HG02938 (cell line): Measurements from ENCODE around the gene CLCF1.

Experiments used
- ATAC-seq: cut with Tn5 transposase; IDR thresholded peaks from one replicate; pipeline ENCODE4 v1.9.1; 2021; ENCODE audit warnings: mild to moderate bottlenecking, moderate library complexity; ENCODE audit not compliant: unreplicated experiment

CLCF1 gene

DNA sequence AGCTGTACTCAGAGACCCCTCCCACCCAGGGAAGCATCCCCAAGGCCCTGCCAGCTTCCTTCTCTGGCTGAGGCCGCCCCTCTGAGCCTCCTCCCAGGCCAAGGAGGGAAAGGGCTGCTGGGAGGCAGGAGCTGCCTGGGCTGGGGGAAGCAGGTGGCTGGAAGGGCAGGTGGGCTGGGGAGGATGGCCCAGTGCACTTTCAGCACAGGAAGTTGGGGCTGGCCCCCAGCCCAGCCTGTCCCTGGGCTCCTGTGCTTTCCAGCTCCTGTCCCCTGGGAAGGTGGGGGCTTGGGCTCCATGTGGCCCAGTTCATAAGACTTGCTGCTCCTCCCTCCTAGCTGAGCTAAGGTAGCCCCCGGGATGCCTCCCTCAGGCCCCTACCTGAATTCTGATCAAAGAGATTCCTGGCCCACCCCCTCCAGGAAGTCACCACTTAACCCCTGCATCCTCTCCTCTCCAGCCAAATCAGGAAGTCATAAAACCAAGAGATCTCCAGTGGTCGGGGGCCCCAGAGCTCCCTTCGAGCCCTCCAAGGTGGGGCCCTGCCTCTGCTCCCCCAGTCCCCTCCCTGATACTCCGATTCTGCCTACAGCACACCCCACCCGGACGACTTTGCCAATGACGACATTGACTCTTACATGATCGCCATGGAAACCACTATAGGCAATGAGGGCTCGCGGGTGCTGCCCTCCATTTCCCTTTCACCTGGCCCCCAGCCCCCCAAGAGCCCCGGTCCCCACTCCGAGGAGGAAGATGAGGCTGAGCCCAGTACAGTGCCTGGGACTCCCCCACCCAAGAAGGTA is 23.4 kb upstream of the CLCF1 start:
- ATAC-seq, result no peak

DNA sequence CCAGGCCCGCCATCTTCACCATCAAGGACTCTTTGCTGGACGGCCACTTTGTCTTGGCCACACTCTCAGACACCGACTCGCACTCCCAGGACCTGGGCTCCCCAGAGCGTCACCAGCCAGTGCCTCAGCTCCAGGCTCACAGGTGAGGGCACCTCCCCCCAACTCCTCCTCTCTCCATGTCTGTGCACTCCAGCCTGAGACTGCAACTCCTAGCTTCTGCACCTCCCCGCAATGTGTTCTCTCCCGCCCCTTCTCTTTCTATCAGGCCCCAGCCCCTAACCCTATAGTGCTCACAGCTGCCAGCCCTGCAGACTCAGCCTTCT is 22.8 kb upstream of the CLCF1 start:
- no peak for ATAC-seq

DNA sequence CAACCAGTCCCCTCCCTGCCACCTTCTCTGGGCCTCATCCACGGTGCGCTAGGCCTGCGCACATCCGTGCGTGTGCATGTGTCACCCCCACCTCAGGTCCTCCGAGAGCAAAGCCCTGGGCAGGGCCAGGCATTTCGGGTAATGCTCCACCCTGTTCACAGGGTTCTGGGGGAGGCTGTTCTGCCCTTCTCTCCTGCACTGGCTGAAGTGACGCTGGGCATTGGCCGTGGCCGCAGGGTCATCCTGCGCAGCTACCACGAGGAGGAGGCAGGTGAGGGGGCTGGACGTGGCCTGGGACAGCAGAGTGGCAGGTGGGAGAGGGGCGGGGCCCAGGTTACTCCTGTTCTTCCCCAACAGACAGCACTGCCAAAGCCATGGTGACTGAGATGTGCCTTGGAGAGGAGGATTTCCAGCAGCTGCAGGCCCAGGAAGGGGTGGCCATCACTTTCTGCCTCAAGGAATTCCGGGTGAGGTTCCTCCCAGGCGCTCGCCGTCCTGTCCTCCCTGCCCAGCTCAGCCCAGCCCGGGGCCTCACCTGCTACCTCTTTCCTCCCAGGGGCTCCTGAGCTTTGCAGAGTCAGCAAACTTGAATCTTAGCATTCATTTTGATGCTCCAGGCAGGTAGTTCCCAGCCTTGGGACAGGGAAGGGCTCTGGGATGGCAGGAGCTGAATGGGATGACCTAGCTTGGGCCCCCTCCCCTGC is 22.3 kb upstream of the CLCF1 start:
- ATAC-seq, result no peak

DNA sequence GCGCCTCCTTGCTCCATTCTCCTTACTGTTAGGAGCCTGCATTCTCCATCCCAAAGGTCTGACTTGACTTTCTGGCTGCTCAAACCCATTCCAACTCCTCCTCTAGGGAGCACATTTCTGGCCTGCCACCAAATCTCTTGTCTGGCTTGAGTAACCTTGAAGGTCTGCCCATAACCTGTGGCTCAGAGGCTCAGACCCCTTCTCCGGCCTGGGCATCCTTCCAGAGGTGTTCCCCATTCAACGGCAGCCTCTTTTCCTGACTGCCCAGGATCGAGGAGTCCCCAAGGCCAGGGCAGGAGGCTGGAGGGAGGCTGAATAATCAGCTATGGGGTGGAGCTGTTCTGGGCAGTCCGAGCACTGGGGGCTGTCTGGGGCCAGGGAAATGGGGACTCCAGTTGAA is 20.6 kb upstream of the CLCF1 start:
- no peak for ATAC-seq

DNA sequence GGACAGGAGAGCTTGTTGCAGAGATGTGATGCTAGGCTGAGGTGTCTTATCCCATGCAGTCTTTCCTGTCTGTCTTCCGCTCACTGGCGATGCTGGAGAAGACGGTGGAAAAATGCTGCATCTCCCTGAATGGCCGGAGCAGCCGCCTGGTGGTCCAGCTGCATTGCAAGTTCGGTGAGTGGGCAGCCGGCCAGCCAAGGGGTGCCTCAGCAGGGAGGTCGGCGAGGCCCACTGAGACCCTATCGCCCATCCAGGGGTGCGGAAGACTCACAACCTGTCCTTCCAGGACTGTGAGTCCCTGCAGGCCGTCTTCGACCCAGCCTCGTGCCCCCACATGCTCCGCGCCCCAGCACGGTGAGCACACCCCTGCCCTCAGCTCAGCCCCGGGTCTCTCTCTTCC is 20.0 kb upstream of the CLCF1 start:
- no peak for ATAC-seq

DNA sequence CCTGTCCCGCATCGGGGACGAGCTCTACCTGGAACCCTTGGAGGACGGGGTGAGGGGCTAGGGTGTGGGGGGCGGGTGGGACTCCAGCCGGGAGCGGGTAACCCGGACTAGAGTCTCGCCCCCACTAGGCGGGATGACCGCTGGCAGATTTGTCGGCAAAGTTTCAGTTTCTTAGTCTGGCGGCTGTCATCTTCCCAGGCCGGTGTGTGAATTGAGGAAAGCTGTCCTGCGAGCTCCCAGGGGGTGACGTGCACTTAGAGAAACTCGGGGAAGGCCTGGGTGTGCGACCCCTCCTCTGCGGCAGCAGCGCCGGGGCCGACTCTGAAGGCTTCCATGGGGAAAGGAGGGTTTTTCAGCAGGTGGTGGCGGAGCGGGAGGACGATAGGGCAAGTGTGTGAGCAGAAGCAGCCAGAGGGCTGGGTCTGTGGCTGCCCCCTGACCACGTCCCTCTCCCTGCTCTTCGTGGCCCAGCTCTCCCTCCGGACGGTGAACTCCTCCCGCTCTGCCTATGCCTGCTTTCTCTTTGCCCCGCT is 18.9 kb upstream of the CLCF1 start:
- ATAC-seq, result no peak

DNA sequence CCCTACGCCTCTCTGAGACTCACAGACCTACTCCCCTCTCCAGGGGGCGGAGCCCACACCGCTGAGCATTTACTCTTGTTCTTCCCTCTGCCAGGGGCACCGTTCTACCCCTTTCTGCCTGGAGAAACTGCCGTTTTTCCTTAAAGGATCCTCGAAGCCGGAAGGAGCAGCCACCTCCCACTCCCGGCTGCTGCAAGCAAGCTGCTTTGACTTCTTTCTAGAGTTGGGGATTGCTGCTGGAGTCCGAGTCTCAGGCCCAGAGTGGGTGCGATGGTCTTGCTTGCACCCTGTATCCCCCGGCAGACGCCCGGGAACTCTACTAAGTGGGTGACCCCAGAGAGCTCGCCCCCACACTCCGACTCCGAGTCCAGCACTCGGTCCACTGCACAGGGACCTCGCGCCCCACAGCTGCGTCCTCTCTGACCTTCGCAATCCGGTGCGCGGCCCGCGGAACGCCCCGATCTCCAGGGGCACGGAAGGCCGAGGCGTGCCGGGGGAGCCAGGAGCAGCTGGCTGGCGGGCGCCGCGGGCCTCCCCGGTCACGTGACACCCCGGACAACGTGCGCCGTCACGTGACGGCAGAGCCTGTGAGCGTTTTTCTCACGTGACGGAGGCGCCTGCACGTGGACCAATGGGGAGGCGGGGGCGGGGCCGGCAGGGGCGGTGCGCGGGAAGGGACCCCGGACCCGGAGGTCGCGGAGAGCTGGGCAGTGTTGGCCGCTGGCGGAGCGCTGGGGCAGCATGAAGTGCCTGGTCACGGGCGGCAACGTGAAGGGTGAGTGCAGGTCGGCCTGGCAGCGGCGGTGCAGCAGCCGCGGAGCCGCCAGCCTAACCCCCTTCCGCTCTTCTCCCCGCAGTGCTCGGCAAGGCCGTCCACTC is 18.1 kb upstream of the CLCF1 start, which contains the start of gene RAD9A:
TSS of gene RAD9A (plus strand) at position 683 of the 879 bp plus-strand sequence. CDS start at position 742, 59 bp downstream.
- peak; percentile 44 for ATAC-seq

DNA sequence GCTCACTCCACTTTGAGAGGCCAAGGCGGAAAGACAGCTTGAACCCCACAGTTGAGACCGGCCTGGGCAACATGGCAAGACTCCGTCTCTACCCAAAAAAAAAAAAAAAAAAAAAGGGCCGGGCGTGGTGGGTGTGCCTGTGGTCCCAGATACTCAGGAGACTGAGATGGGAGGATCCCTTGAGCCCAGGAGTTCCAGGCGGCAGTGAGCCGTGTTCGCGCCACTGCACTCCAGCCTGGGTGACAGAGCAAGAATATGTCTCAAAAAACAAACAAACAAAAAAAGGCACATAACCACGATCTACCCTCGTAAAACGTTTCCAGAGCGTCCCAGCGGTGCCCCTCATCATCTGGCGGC is 17.5 kb upstream of the CLCF1 start:
- ATAC-seq, result no peak

DNA sequence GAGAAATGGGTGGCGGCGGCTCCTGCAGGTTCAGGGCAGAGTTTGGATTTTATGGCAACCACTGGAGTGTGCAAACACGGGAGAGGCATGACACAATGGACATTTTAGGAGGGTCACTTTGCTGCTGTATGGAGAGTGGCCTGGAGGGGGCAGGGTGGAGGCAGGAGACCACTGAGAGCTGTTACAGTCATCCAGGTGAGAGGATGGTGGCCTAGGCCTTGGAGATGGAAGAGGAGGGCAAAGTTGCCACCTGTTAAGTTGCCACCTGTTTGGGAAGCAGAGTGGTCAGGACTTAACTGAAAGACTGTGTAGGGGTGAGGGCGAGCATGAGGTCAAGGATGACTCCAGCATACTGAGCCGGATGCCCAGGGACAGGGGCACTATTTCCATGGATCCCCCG is 16.1 kb upstream of the CLCF1 start:
- ATAC-seq, result no peak

DNA sequence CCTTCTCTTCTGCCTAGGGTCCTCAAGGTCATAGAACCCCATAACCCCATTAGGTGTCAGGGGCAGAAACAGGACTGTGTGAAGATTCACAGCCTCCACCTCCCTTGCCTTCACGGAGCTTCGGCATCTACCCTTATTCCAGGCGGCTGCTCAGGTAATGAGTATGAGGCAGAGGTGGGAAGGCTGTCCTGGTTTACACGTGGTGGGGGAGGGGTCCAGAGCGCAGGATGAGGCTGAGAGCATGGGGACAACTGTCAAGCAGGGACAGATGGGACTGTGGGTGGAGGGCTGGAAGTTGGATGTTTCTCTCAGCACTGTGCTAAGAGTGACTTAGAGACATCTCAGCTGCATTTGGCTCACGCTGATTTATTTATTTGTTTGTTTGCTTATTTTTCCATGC is 14.1 kb upstream of the CLCF1 start:
- ATAC-seq, result no peak

DNA sequence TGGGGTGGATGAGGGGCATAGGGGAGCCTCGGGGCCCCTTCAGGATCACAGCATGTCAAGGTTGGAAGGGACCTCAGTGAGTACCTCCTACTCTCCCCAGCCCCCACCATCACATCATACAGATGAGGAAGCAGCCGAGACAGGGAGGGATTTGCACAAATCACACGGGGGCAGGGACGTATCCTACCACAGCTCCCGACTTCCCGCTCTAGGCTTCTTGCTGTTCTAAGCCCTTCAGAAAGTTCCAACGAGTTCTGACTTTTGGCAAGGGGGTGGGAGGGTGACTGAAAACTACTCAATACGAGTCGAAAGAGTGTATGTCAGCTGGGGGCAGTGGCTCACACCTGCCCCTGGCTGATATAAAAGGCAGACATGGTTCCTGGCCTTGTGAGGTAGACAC is 13.7 kb upstream of the CLCF1 start:
- no peak for ATAC-seq

DNA sequence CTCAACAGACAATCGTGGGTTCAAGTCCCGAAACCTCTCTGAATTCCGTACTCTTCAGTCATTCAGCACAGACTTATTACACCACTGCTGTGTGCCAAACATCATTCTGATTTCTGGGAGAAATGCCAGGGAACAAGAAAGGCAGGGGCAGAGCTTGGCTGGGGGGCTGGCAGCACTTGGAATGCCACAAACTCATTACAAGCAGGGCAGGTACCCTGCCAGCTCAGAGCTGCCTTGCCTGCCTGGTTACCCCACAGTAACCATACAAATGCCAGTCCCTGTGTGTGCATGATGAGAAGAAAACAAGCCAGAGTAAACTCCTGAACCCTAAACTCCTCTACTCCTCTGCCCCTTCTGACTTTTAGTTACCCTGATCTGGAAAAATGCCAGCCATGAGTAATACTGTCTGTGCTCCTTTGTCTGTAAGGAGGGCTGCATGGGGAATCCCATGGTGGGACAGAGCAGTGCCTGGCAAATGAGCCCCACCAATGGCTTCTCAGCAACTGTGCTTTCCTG is 11.5 kb upstream of the CLCF1 start:
- ATAC-seq, result no peak

DNA sequence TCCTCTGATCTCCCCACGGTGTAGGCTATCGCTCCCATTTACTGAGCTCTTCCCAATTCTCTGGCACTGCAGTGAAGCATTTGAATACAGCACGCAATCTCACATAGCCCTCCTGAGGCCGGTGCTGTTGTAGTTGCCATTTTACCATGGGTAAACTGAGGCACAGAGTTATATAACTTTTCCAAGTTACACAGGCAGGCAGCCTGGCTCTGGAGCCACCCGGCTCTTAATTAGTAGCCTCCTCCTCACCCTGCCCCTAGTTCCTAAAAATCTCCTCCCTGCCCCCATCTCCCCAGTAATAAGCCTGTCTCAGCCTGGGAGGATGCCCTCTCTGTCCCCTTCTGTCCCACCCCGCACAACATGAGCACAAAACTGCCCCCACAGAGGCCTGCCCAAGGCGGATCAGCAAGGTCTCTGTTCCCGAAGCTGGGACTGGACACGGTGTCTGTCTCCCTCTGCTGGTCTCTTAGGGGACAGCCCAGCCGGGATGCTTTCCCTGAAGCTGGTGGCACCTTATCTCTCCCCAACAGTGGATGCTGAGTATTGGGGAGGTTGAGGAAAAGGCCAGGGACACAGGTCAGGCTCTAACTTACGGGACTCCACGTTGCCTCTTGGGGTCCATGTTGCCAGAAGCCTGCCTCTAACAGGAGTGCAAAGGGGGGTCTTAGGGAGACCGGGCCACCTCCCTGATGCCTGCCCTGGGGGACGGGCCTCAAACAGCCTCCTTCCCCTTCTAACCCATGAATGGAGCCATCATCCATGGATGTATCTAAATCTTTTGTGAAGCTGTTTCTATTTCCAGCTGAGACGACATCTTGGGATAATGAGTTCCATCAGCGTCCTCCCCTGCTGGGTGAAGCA is 9.1 kb upstream of the CLCF1 start:
- ATAC-seq, result no peak

DNA sequence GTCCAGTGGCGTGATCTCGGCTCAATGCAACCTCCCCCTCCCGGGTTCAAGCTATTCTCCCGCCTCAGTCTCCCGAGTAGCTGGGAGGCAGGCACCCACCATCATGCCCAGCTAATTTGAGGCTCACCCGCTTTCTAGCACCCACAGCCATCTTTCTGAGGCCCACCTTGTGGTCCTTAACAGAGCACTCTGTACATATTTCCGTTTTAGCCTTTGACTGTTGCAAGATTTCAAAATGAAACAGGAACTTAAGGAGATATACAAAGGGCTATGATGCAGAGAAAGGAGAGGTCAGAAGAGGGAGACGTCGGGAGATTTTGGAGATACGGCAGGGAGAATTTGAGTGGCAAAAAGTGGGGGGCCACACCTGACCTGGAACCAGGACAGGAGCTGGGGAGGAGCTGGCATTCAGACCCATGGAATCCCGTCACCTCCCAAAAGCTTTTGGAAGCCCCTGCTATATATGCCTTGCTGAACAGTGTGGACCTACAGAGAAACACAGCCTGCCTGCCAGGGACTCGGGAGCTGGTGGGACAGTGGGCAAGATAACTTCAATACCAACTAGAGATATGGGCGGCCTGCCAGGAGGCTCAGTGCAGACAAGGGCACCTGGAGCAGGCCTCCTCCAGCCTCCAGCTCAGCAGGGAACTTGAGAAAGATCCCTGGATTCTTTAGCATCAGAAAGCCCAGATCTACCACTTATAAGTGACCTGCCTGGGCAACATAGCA is 8.0 kb upstream of the CLCF1 start:
- no peak for ATAC-seq

DNA sequence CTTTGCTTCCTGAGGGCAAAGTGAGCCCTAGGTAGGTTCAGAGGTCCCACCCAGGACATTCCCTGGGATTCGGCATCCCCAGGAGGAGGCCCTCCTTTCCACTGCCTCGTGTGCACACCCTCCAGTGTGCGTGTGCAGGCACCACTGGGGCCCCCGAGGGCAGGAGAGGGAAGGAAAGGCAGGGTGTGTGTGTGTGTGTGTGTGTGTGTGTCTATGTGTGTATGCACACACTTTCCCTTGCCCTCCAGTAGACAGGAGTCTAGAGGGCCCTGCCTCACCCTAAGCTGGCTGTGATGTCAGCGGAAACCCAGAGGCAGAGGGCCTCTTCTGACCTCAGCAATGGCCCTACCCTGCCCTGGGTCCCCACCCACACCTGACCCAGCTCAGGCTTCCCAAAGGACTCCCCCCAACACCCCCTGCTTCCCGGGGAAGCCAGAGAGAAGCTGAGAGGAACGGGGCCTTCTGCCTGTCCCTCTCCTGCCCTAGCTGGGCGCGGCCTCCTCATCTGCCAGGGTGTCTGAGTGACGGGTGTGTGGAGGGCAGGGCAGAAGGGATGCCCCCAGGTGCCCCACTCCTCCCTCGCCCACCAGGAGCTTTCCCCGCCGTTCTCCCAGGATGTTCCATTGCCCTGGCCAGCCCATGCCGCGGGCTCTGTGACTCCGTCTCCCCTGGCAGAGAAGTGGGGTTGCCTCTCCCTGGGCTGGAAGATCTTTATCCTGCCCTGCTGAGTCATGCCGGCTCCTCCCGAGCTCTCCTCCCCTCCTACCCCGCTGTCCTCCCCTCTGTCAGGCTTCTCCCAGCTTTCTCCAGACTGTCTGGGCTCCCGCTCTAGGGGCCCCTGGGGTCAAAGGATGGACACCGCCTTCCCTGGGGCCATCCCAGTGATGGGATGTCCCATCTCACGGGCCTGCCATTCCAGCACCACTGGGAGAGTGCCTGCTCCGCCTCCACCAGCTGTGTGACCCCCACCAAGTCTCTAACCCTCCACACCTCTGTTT is 6.0 kb upstream of the CLCF1 start:
- no peak for ATAC-seq

DNA sequence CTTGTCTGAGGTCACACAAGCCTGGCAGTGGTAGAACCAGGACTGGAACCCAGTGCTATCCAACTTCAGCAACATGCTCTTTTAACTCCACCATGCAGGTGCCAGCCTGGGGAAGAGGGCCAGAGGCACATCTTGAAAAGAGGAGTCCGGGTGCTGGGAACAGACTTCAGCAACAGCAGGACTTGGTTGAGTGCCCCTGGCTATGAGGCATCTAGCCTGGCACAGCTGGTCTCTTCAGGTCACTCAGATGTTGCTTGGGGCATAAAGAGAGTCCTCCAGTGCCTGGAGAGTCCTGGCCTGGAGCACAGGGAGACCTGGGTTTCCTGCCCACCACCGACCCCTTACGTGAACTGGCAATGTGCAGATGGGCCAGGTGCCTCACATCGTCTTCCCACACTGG is 5.1 kb upstream of the CLCF1 start:
- ATAC-seq, result no peak

DNA sequence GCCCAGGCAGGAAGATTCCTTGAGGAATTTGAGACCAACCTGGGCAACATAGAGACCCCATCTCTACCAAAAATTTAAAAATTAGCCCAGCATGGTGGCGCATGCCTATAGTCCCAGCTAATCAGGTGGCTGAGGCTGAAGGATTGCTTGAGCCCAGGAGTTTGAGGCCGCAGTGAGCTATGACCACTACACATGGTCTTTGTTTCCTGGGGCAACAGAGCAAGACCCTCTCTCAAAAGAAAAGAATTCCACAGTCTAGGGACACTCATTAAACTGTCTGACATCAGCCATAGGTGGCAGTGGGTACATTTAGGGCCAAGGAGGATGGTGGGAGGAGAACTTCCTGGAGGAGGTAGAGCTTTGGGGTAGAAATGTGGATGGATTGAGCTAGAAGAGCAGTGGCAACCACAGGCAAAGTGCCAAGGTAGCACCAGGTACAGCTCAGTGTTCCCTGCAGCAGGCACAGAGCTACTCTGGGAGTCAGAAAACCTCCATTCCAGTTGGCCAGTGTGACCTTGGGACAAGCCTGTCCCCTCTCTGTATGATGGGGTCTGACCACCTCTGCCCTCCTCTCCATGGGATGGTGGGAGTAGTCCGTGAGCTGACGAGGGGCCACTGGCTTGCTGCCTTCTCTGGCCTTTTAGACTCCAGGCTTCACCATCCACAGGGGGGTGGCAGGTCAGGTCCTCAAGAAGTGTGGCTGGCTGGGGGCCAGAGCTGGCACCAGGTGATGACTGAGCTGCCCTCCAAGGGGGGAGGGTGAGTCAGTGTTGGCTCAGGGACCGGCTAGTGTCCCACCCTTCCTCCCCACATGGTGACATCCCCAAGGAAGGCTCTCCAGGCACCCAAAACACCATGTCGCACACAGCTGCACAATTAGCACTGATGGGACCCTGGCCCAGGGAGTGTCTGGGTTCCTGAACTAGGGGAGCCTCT is 3.7 kb upstream of the CLCF1 start:
- ATAC-seq, result no peak
